Measurements from ENCODE around the gene GMPS. TPM values are rescaled to one million over a fixed set of nuclear protein-coding genes. Genes with fewer than 3 reads are reported as not detected.

Gene GMPS
- total RNA-seq (2022; extraction: Qiagen RNA extraction; ENCODE audit: low read depth), result 82.0 to 96.9 TPM (median 85.4 TPM) in 5 replicates

GRCh38 chr3:155870133-155870944 is at the start of gene GMPS:
Gene GMPS (plus strand): TSS chr3:155870650. CDS start chr3:155870871, 221 bp downstream.

GRCh38 chr3:155854141-155854940 is 16.1 kb upstream of the GMPS start, which contains the start of gene SLC33A1:
Gene SLC33A1 (minus strand): TSS chr3:155854427. CDS start chr3:155853997, 430 bp downstream.

Other genes with a start within 250 kb of the GMPS start
- 0.90 to 1.1 TPM (median 0.97 TPM) in 5 replicates for gene PLCH1, start 125.6 kb upstream of the GMPS start, total RNA-seq (2022; extraction: Qiagen RNA extraction; ENCODE audit: low read depth)
- 6.6 to 7.6 TPM (median 6.9 TPM) in 5 replicates for gene C3orf33, start 64.4 kb upstream of the GMPS start, total RNA-seq (2022; extraction: Qiagen RNA extraction; ENCODE audit: low read depth)
- 13.2 to 16.5 TPM (median 15.4 TPM) in 5 replicates for gene SLC33A1, start 16.2 kb upstream of the GMPS start, total RNA-seq (2022; extraction: Qiagen RNA extraction; ENCODE audit: low read depth)
- not detected in 5 replicates for gene KCNAB1, start 249.9 kb downstream of the GMPS start, total RNA-seq (2022; extraction: Qiagen RNA extraction; ENCODE audit: low read depth)

All from A549 treated with GW870086 at 1 μM for 4 hours (cell line).